ENCODE results near the gene TSHZ1.

Gene TSHZ1

DNA sequence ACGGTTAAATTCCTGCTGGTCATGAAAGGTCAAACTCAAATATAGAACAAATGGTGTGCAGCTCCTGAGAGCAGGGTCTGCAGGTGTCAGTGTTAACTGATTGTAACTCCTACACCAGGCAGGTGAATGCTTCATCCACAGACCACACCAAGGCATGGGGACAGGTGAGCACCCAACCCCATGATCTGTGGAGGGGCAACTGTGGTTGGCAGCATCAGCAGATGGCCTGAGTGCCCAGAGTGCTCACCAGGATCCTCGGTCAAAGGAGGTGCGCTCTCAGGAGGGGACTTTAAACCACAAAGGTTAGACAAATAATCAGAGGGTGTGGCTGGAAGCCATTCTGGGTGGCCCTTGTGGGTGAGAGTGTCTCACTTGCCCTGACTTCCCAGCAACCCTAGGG is 46.1 kb upstream of the TSHZ1 start:
- H3K27me3 Mint-ChIP-seq (ENCODE audit: low read depth, poor library complexity) = peaks cover 17% of the 10 kb centered on the region

DNA sequence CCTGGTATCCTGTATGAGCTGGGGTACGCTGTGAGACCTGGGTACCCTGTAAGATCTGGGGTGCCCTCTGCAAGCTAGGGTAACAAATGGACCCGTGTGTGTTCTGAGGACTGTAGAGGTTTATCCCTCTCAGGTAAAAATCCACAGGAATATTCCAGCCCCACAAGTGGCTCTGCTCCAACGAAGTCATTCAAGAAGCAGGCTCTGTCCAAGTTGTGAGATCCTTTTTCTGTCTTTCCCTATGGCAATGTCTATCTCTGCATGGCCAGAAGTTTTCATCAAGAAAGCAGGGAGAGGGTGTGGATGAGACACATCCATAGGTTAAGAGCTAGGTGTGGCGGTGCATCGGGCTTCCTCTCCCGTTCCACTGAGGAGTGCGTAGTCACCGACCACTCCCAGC is 44.7 kb upstream of the TSHZ1 start:
- Mint-ChIP-seq H3K4me3 (no peak overlapping the region), H3K9me3 (peaks cover 3% of the 10 kb centered on the region), H3K4me1 (peaks cover 27% of the 10 kb centered on the region), H3K36me3 (ENCODE audit: low read depth) (peaks cover 10% of the 10 kb centered on the region), H3K27ac (no peak overlapping the region), H3K27me3 (ENCODE audit: low read depth, poor library complexity) (peaks cover 10% of the 10 kb centered on the region)
- TF ChIP-seq, protein P1, sequence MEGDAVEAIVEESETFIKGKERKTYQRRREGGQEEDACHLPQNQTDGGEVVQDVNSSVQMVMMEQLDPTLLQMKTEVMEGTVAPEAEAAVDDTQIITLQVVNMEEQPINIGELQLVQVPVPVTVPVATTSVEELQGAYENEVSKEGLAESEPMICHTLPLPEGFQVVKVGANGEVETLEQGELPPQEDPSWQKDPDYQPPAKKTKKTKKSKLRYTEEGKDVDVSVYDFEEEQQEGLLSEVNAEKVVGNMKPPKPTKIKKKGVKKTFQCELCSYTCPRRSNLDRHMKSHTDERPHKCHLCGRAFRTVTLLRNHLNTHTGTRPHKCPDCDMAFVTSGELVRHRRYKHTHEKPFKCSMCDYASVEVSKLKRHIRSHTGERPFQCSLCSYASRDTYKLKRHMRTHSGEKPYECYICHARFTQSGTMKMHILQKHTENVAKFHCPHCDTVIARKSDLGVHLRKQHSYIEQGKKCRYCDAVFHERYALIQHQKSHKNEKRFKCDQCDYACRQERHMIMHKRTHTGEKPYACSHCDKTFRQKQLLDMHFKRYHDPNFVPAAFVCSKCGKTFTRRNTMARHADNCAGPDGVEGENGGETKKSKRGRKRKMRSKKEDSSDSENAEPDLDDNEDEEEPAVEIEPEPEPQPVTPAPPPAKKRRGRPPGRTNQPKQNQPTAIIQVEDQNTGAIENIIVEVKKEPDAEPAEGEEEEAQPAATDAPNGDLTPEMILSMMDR (IDR thresholded peaks at IDR 0.05) = no peak
- no peak for DNase-seq

More for the DNA sequence above, 46.1 kb upstream of the TSHZ1 start:
- TF ChIP-seq, protein P1 (IDR thresholded peaks at IDR 0.05) = no peak
- DNase-seq = no peak
- no peak overlapping the region for H3K4me3 Mint-ChIP-seq
- H3K9me3 Mint-ChIP-seq = peaks cover 3% of the 10 kb centered on the region
- no peak overlapping the region for H3K27ac Mint-ChIP-seq
- no peaks in the 10 kb centered on the region for H3K36me3 Mint-ChIP-seq (ENCODE audit: low read depth)
- peaks cover 28% of the 10 kb centered on the region for H3K4me1 Mint-ChIP-seq

DNA sequence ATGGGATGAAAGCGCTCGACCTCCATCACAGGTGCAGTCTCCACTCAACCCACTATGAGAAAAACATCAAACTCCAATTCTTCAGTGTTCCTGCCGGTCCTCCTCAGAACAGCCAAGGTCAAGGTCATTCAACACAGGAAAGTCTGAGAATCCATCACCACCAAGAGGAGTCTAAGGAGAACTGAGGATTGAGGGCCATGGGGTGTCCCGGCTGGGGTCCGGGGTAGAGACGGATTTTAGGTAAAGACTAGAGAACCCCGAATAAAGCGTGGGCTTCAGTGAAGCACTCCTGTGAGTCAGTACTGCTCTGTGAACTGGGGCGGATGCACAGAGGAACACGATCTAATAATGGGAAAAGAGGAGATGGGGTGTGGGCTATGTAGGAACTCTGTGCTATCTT is 43.5 kb upstream of the TSHZ1 start:
- H3K36me3 Mint-ChIP-seq (ENCODE audit: low read depth) = peaks cover 13% of the 10 kb centered on the region
- H3K27ac Mint-ChIP-seq = no peak overlapping the region
- no peak for DNase-seq
- peaks cover 32% of the 10 kb centered on the region for H3K4me1 Mint-ChIP-seq
- H3K9me3 Mint-ChIP-seq = peaks cover 3% of the 10 kb centered on the region
- H3K27me3 Mint-ChIP-seq (ENCODE audit: low read depth, poor library complexity) = peaks cover 10% of the 10 kb centered on the region
- no peak overlapping the region for H3K4me3 Mint-ChIP-seq
- TF ChIP-seq, protein P1 (IDR thresholded peaks at IDR 0.05) = no peak

DNA sequence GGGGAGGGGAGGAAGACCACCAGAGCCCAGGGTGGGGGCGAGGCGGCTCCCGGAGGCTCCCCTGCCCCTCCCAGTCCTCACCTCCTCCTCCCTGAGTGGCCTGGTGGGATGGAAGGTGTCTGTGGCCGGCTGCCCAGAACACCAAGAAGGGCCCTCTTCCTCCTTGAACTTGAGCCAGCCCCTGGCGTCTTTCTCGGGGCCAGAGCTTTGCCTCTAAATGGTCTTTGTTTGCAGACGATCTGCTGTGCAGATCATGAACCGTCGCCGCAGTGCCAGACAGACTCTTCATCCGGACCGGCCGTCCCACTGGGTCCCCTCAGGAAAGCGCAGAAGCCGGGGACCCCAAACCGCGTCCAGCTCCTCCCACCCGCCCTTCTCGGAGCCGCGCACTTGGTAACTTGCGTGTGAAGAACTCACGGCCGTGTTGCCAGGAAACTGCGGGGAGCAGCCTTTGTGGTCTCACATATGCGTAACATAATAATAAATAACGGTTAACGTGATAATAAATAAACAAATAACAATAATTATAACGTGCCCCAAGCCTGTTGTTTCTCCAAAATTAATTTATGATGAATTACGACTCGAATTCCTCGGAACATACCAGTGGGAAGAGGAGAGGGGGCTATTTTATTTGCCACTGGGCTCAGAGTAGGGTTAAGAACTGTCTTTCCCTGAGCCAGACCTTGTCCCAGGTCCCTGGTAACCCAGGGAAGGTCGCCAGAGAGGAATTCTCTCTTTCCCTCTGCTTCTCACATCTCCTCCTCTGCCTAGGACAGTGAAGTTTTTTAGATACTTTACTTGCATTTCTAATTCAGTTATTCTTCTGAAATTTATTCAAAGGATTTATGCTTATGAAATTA is 42.6 kb upstream of the TSHZ1 start:
- H3K9me3 Mint-ChIP-seq = peaks cover 3% of the 10 kb centered on the region
- peaks cover 40% of the 10 kb centered on the region for H3K4me1 Mint-ChIP-seq
- H3K4me3 Mint-ChIP-seq = no peak overlapping the region
- no peak overlapping the region for H3K27ac Mint-ChIP-seq
- peaks cover 10% of the 10 kb centered on the region for H3K27me3 Mint-ChIP-seq (ENCODE audit: low read depth, poor library complexity)
- no peak for DNase-seq
- TF ChIP-seq, protein P1 (IDR thresholded peaks at IDR 0.05) = no peak
- H3K36me3 Mint-ChIP-seq (ENCODE audit: low read depth) = peaks cover 13% of the 10 kb centered on the region

DNA sequence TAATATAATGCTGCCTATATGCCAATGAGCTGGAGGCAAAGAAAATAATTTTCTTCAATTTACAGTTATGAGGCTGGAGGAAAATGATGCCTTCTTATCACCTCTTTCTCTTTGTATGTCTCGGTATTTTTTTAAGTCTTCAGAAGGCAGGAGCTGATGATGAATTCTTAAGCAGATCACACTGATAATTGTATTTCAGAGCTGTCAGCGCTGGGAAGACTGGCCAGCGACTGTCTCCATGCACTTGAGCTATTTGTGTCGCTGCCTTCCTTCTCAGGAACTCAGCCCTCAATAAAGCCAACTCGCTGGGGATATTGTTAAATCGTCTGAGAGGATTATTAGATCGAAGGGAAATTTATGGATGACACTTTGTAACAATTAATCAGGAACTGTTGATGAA is 42.0 kb upstream of the TSHZ1 start:
- Mint-ChIP-seq H3K4me1 (peaks cover 41% of the 10 kb centered on the region), H3K27ac (no peak overlapping the region), H3K27me3 (ENCODE audit: low read depth, poor library complexity) (peaks cover 10% of the 10 kb centered on the region), H3K36me3 (ENCODE audit: low read depth) (peaks cover 13% of the 10 kb centered on the region), H3K4me3 (no peak overlapping the region), H3K9me3 (peaks cover 3% of the 10 kb centered on the region)
- no peak for DNase-seq
- TF ChIP-seq, protein P1 (IDR thresholded peaks at IDR 0.05) = no peak

DNA sequence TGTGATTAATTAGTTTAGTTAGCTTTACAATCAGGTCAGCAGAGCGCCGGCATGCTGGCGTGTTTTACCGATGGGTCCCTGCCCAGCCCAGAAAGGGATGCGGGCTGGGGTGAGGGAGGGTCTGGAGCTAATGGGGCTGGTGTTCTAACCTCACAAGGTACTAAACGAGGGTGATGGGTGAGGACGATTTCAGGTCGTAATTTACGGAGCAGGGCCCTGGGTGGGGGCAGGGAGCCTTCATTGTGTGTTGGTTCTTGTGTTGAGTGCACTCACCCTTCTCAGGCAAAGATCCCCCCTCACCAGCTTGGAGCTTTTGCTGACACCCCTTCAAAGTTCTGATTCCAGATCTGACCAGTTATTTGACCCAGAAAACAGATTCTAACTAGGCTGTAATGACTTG is 41.2 kb upstream of the TSHZ1 start:
- H3K27ac Mint-ChIP-seq = no peak overlapping the region
- peaks cover 13% of the 10 kb centered on the region for H3K36me3 Mint-ChIP-seq (ENCODE audit: low read depth)
- H3K4me3 Mint-ChIP-seq = no peak overlapping the region
- H3K9me3 Mint-ChIP-seq = no peaks in the 10 kb centered on the region
- TF ChIP-seq, protein P1 (IDR thresholded peaks at IDR 0.05) = no peak
- H3K27me3 Mint-ChIP-seq (ENCODE audit: low read depth, poor library complexity) = peaks cover 10% of the 10 kb centered on the region
- H3K4me1 Mint-ChIP-seq = peaks cover 49% of the 10 kb centered on the region
- DNase-seq = no peak
